MM.1S (cell line): ENCODE data around the gene MXI1.

Source experiments
- EZH2 ChIP-seq: fragments of 300-600 bp; sonication (generic); optimal IDR thresholded peaks from 2 replicates; pipeline ENCODE3; 2017; ENCODE audit warnings: low read depth, mild to moderate bottlenecking, antibody characterized with exemption, low read length, mixed read lengths
- TF ChIP-seq, protein P1 (sequence below): fragments of 300-600 bp; sonication (generic); IDR thresholded peaks from 2 replicates; pipeline ENCODE4 v1.5.1; 2016; ENCODE audit warnings: antibody characterized with exemption, low read length, mixed read lengths

GRCh38 chr10:110327262-110327914 is 120.0 kb downstream of the MXI1 start:
- TF ChIP-seq, protein P1, sequence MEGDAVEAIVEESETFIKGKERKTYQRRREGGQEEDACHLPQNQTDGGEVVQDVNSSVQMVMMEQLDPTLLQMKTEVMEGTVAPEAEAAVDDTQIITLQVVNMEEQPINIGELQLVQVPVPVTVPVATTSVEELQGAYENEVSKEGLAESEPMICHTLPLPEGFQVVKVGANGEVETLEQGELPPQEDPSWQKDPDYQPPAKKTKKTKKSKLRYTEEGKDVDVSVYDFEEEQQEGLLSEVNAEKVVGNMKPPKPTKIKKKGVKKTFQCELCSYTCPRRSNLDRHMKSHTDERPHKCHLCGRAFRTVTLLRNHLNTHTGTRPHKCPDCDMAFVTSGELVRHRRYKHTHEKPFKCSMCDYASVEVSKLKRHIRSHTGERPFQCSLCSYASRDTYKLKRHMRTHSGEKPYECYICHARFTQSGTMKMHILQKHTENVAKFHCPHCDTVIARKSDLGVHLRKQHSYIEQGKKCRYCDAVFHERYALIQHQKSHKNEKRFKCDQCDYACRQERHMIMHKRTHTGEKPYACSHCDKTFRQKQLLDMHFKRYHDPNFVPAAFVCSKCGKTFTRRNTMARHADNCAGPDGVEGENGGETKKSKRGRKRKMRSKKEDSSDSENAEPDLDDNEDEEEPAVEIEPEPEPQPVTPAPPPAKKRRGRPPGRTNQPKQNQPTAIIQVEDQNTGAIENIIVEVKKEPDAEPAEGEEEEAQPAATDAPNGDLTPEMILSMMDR: no peak
- no peak for TF ChIP-seq EZH2
